GM10266 (cell line): ENCODE results near the gene IL27RA.
A peak's percentile ranks its signal among the peaks of the same experiment; 100 is the strongest.

Source experiments
- DNase-seq: peaks from one replicate; pipeline ENCODE4 v3.0.0; 2012; ENCODE audit errors: extremely low spot score
- TF ChIP-seq, protein P1 (sequence below): IDR thresholded peaks from 2 replicates; pipeline ENCODE4 v1.5.1; 2012; ENCODE audit warnings: mild to moderate bottlenecking, low read depth; ENCODE audit not compliant: control insufficient read depth, insufficient read depth; ENCODE audit errors: missing control alignments

The IL27RA gene

DNA sequence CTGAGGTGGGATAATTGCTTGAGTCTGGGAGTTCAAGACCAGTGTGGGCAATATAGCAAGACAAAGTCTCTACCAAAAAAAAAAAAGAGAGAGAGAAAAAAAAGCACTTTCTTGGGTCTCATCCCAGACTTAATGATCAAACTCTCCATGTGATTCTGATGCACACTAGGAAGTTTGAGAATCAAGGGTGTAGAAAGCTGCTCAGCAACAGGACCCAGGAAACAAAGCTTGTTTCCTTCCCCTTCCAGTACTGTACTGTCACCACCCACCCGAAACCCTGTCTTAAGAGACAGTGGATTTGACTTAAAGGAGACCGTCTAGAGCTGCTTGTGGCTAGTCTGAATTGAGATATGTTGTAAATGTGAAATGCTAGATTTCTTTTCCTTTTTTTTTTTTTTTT, 46.8 kb downstream of the IL27RA start:
- DNase-seq = no peak
- TF ChIP-seq, protein P1, sequence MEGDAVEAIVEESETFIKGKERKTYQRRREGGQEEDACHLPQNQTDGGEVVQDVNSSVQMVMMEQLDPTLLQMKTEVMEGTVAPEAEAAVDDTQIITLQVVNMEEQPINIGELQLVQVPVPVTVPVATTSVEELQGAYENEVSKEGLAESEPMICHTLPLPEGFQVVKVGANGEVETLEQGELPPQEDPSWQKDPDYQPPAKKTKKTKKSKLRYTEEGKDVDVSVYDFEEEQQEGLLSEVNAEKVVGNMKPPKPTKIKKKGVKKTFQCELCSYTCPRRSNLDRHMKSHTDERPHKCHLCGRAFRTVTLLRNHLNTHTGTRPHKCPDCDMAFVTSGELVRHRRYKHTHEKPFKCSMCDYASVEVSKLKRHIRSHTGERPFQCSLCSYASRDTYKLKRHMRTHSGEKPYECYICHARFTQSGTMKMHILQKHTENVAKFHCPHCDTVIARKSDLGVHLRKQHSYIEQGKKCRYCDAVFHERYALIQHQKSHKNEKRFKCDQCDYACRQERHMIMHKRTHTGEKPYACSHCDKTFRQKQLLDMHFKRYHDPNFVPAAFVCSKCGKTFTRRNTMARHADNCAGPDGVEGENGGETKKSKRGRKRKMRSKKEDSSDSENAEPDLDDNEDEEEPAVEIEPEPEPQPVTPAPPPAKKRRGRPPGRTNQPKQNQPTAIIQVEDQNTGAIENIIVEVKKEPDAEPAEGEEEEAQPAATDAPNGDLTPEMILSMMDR = no peak

DNA sequence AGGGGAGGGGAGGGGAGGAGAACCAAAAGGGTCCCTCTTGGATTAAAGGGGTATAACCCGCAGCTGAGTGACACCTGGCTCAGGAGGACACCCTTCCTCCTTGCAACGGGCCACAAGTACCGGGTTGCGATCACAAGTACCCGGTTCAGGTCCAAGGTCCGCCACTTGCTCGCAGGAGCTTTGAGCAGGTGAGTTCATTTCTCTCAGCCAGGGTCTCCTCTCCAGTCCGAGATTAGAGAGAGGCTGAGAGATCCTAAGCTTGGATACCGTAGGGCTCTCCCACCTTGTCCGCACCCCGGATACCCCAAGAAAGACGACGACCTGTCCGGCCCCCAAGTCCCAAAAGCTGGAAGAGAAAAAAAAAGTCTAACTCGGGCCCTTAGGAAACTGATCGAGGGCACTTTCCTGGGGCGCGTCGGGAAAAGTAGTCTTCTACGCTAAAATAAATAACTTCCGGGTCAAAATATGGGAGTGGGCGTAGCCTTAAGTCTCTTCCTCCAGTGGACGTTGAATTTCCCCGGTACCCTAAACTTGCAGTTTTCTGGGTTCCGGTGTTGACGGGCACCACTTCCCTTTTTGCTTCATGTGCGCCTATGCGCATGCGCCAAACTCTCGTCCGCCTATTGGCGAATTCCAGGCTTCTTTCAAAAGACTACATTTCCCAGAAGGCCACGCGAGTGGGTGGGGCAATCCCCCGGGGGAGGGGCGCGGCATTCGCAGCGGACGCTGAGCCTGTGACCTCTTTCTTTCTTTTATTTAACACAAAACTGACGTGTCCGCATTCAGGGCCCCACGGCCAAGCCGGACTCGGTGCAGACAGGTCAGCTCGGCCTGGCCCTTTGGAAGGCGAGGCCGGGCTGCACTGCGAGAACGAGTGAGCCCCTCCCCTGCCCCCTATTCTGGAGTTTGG, 49.6 kb downstream of the IL27RA start:
- DNase-seq = peak; percentile 99
- TF ChIP-seq, protein P1 = no peak

DNA sequence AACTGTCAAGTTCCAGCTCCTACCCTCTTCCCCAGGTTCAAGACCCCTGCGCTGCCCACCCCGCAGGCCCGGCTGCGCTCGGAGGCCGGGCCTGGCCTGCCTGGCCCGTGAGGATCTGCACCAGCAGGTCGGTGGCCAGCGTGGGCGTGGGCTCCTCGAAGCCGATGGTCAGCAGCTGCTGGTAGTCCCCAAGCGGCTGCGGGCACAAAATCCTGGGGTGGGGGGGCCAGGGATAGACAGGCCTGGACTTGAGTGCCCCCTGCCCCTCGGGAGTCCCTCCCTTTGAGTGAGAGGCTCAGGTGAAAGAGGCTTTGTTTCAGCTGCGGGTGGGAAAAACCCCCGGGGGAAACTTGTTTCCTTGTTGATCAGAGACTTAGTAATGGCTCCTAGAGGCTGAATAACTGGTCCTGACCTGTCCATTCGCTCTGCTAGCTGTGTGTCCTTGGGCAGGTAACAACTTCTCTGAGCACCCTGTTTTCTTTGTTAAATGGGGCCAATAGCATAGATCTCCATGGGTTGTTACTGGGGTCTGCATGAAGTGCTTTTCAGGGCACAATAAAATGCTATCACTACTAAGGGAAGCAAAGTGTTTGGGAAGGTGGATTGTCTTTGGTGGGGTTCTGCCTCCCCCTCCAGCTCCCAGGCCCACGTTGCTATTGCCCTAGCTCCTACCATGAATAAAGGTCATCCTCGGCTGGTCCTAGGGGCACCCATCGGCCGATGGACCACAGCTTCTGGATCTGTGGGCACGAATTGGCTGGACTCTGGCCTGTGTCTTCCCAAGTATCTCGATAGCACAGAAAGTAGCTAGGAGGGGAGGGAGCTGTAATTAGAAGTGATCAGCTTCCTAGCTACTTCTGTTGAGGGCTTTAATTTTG, 50.5 kb downstream of the IL27RA start:
- TF ChIP-seq, protein P1 = no peak

DNA sequence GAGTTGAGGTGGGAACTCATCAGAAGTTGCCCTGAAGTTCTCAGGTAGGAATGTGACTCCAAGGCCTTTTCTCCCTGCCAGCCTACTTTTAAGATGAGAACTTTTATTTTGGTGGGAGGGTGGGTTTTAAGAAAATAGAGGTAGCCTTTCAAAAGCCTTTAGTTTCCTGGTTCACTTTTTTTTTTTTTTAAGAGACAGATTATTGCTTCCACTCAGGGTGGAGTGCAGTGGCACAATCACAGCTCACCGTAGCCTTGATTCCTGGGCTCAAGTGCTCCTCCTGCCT, 51.1 kb downstream of the IL27RA start:
- no peak for DNase-seq
- TF ChIP-seq, protein P1 = no peak

More for the DNA sequence above, 50.5 kb downstream of the IL27RA start:
- DNase-seq = no peak

DNA sequence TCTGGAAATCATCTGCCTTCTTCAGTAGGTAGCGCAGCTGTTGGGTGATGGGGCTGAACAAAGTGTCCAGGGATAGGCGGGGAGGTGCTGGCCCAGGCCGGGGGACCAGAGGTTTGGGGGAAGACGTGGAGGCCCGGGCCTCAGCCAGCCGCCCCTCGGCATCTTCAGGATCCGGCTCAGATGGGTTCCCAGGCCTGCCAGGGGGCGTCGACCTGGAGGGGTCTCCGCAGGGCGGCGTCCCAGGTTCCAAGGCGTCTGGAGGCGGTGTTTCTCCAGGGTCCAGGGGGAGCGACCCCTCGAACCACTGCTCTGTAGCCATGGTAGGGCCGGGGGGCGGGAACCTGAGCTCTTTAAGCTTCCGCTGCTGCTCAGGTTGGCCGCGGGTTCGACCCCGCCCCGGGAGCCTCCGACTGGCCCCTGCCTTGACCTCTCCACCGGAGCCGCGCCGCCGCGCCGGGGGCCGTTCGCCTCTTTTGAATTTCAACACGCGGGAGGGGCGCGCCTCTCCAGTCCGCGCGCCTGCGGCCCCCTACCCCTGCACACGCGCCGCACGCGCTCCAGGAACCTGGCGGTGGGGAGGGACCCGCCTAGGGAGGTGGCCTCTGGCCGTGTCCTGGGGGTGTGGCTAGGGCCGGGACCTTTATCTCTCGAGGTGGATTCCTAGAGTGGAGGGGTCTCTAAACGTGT, 53.9 kb downstream of the IL27RA start, which contains the start of gene C19orf67:
TSS of gene C19orf67 (minus strand) at position 475 of the 687 bp plus-strand sequence. CDS start at position 319, 156 bp downstream.
- no peak for DNase-seq
- TF ChIP-seq, protein P1 = no peak

DNA sequence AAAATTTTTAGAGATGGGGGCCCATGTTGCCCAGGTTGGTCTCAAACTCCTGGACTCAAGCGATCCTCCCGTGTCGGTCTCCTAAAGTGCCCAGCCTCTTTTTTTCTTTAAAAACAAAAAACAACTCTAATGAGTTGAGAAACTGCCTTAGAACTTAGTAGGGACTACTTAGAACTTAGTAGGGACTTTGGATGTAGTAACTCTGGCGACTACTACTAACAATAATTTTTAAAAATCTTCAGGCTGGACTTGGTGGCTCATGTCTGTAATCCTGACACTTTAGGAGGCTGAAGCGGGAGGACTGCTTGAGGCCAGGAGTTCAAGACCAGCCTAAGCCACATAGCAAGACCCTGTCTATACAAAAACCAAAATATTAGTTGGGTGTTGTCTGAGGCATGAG, 54.5 kb downstream of the IL27RA start:
- TF ChIP-seq, protein P1 = no peak
- no peak for DNase-seq
